HG02759 (cell line): ENCODE measurements around the gene PEAR1.
A peak's percentile ranks its signal among the peaks of the same experiment; 100 is the strongest.

Experiments
- ATAC-seq: cut with Tn5 transposase; IDR thresholded peaks from one replicate; pipeline ENCODE4 v1.9.1; 2021; ENCODE audit warnings: mild to moderate bottlenecking, moderate library complexity; ENCODE audit not compliant: unreplicated experiment

The PEAR1 gene

GRCh38 chr1:156881101-156881500 is 12.4 kb upstream of the PEAR1 start:
- no peak for ATAC-seq

GRCh38 chr1:156881663-156882062 is 11.9 kb upstream of the PEAR1 start:
- no peak for ATAC-seq

- no peak for ATAC-seq
Measured at GRCh38 chr1:156882543-156882942, 11.0 kb upstream of the PEAR1 start.

GRCh38 chr1:156883919-156884318 is 9.6 kb upstream of the PEAR1 start:
- no peak for ATAC-seq

- no peak for ATAC-seq
Measured at GRCh38 chr1:156884560-156885184, 8.8 kb upstream of the PEAR1 start.

GRCh38 chr1:156885314-156885713 is 8.2 kb upstream of the PEAR1 start:
- no peak for ATAC-seq

GRCh38 chr1:156885880-156886355 is 7.6 kb upstream of the PEAR1 start:
- ATAC-seq, result no peak

- ATAC-seq, result no peak
Measured at GRCh38 chr1:156886583-156887281, 6.8 kb upstream of the PEAR1 start.

- ATAC-seq, result no peak
Measured at GRCh38 chr1:156887317-156887716, 6.2 kb upstream of the PEAR1 start.

- no peak for ATAC-seq
Measured at GRCh38 chr1:156887734-156888133, 5.8 kb upstream of the PEAR1 start.

GRCh38 chr1:156889802-156890580 is 3.5 kb upstream of the PEAR1 start:
- no peak for ATAC-seq

- peak; percentile 84 for ATAC-seq
Measured at GRCh38 chr1:156892190-156893047, 1.1 kb upstream of the PEAR1 start.

GRCh38 chr1:156894001-156894400 is 483 bp downstream of the PEAR1 start:
- ATAC-seq, result no peak

- no peak for ATAC-seq
Measured at GRCh38 chr1:156894711-156895454, 1.4 kb downstream of the PEAR1 start.

- no peak for ATAC-seq
Measured at GRCh38 chr1:156895455-156895812, 1.9 kb downstream of the PEAR1 start.

- no peak for ATAC-seq
Measured at GRCh38 chr1:156895927-156896326, 2.4 kb downstream of the PEAR1 start.

- no peak for ATAC-seq
Measured at GRCh38 chr1:156896490-156897033, 3.0 kb downstream of the PEAR1 start.

GRCh38 chr1:156897078-156897825 is 3.7 kb downstream of the PEAR1 start:
- ATAC-seq, result no peak

GRCh38 chr1:156898161-156898566 is 4.6 kb downstream of the PEAR1 start:
- no peak for ATAC-seq
